Measurements from ENCODE around the gene ELF4. TPM values are rescaled to one million over a fixed set of nuclear protein-coding genes. Genes with fewer than 3 reads are reported as not detected.

ELF4 gene
- total RNA-seq, 1 experiment from 2014 or later = 19.2 TPM

DNA sequence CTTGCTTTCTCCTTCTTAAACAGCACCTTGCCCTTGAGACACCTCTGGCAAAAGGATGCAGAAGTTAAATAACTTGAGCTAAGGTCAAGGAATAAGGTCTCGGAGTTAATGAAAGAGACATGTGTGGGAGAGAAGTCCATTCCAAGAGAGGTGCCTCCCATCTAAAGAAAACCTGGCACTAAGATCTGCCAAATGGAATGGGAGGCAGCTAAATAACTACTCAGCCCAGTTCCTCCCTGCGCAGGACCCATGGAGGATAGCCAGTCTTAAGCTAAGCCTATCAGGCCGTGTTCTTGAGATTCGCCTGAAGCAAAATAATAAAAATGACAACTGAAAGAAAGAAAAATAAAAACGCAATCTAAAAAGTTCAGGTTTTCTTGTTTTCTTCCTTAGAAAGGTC is 20.7 kb upstream of the ELF4 start:
- TF ChIP-seq TCF7L2 (IDR thresholded peaks at IDR 0.05; ENCODE audit: borderline replicate concordance, extremely low read depth, insufficient read depth, insufficient read length) (no peak), JUND (IDR thresholded peaks at IDR 0.05) (no peak), ZFX (IDR thresholded peaks at IDR 0.05) (no peak), EGR1 (IDR thresholded peaks at IDR 0.05; ENCODE audit: low read depth) (no peak), POLR2A (IDR thresholded peaks at IDR 0.05; ENCODE audit: borderline replicate concordance, extremely low read depth, insufficient read depth, insufficient read length) (no peak), ELF1 (IDR thresholded peaks at IDR 0.05; ENCODE audit: borderline replicate concordance, low read depth) (no peak), EZH2 (IDR thresholded peaks at IDR 0.05) (no peak), SIN3A (IDR thresholded peaks at IDR 0.05; ENCODE audit: low read depth) (no peak), SP1 (IDR thresholded peaks at IDR 0.05; ENCODE audit: low read depth) (no peak), CEBPB (IDR thresholded peaks at IDR 0.05; ENCODE audit: low read depth) (no peak), EZH2phosphoT487 (IDR thresholded peaks at IDR 0.05; ENCODE audit: borderline replicate concordance) (no peak), ZNF274 (IDR thresholded peaks at IDR 0.05; ENCODE audit: low read depth, low read length) (no peak)
- TF ChIP-seq, protein P1, sequence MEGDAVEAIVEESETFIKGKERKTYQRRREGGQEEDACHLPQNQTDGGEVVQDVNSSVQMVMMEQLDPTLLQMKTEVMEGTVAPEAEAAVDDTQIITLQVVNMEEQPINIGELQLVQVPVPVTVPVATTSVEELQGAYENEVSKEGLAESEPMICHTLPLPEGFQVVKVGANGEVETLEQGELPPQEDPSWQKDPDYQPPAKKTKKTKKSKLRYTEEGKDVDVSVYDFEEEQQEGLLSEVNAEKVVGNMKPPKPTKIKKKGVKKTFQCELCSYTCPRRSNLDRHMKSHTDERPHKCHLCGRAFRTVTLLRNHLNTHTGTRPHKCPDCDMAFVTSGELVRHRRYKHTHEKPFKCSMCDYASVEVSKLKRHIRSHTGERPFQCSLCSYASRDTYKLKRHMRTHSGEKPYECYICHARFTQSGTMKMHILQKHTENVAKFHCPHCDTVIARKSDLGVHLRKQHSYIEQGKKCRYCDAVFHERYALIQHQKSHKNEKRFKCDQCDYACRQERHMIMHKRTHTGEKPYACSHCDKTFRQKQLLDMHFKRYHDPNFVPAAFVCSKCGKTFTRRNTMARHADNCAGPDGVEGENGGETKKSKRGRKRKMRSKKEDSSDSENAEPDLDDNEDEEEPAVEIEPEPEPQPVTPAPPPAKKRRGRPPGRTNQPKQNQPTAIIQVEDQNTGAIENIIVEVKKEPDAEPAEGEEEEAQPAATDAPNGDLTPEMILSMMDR (IDR thresholded peaks at IDR 0.05 in 2 of 3, conservative IDR thresholded peaks at IDR 0.05 in 1 of 3; ENCODE audit: borderline replicate concordance in 1 of 3, insufficient read depth in 1 of 3, low read depth in 2 of 3, low read length in 2 of 3) = no peak
- TF ChIP-seq, protein P2, sequence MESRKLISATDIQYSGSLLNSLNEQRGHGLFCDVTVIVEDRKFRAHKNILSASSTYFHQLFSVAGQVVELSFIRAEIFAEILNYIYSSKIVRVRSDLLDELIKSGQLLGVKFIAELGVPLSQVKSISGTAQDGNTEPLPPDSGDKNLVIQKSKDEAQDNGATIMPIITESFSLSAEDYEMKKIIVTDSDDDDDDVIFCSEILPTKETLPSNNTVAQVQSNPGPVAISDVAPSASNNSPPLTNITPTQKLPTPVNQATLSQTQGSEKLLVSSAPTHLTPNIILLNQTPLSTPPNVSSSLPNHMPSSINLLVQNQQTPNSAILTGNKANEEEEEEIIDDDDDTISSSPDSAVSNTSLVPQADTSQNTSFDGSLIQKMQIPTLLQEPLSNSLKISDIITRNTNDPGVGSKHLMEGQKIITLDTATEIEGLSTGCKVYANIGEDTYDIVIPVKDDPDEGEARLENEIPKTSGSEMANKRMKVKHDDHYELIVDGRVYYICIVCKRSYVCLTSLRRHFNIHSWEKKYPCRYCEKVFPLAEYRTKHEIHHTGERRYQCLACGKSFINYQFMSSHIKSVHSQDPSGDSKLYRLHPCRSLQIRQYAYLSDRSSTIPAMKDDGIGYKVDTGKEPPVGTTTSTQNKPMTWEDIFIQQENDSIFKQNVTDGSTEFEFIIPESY (IDR thresholded peaks at IDR 0.05; ENCODE audit: extremely low read depth, insufficient replicate concordance, low read length) = no peak
- TF ChIP-seq, protein P3, sequence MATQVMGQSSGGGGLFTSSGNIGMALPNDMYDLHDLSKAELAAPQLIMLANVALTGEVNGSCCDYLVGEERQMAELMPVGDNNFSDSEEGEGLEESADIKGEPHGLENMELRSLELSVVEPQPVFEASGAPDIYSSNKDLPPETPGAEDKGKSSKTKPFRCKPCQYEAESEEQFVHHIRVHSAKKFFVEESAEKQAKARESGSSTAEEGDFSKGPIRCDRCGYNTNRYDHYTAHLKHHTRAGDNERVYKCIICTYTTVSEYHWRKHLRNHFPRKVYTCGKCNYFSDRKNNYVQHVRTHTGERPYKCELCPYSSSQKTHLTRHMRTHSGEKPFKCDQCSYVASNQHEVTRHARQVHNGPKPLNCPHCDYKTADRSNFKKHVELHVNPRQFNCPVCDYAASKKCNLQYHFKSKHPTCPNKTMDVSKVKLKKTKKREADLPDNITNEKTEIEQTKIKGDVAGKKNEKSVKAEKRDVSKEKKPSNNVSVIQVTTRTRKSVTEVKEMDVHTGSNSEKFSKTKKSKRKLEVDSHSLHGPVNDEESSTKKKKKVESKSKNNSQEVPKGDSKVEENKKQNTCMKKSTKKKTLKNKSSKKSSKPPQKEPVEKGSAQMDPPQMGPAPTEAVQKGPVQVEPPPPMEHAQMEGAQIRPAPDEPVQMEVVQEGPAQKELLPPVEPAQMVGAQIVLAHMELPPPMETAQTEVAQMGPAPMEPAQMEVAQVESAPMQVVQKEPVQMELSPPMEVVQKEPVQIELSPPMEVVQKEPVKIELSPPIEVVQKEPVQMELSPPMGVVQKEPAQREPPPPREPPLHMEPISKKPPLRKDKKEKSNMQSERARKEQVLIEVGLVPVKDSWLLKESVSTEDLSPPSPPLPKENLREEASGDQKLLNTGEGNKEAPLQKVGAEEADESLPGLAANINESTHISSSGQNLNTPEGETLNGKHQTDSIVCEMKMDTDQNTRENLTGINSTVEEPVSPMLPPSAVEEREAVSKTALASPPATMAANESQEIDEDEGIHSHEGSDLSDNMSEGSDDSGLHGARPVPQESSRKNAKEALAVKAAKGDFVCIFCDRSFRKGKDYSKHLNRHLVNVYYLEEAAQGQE (IDR thresholded peaks at IDR 0.05; ENCODE audit: low read depth) = no peak
- TF ChIP-seq, protein P4, sequence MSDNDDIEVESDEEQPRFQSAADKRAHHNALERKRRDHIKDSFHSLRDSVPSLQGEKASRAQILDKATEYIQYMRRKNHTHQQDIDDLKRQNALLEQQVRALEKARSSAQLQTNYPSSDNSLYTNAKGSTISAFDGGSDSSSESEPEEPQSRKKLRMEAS (IDR thresholded peaks at IDR 0.05) = no peak
- DNase-seq (ENCODE audit: low read depth, low spot score) = no peak
- Histone ChIP-seq H3K4me3 (replicated peaks in 1 of 2; ENCODE audit: low read depth in 1 of 2, low read length in 2 of 2) (no peak overlapping the region), H3K36me3 (ENCODE audit: control insufficient read depth in 1 of 2, insufficient read depth in 2 of 2, low read length in 2 of 2) (no peaks in the 10 kb centered on the region; a peak in 2 of 4 replicates), H3K27ac (ENCODE audit: low read depth, low read length) (no peak overlapping the region), H3K9me3 (ENCODE audit: control insufficient read depth in 1 of 2, insufficient read depth in 1 of 2, low read depth in 1 of 2, low read length in 2 of 2) (no peaks in the 10 kb centered on the region), H2AFZ (ENCODE audit: low read depth, low read length, poor library complexity, severe bottlenecking) (no peak overlapping the region), H3K9me2 (ENCODE audit: insufficient read depth) (no peaks in the 10 kb centered on the region), H3K27me3 (ENCODE audit: insufficient read depth, low read length) (no peaks in the 10 kb centered on the region), H3K4me2 (ENCODE audit: low read length) (no peak overlapping the region), H3K79me2 (ENCODE audit: insufficient read depth, low read length) (no peaks in the 10 kb centered on the region), H3K9ac (ENCODE audit: low read length) (no peak overlapping the region), H4K20me1 (ENCODE audit: insufficient read depth) (no peaks in the 10 kb centered on the region), H3K4me1 (ENCODE audit: control insufficient read depth in 1 of 2, insufficient read depth in 2 of 2, low read length in 2 of 2) (no peaks in the 10 kb centered on the region)
- ChIA-PET CTCF (no interaction called here), POLR2A (no interaction called here), RAD21 (ENCODE audit: low non-redundant PET in 1 of 2, low total read pairs in 2 of 2, uncharacterized antibody in 2 of 2, unreplicated experiment in 2 of 2) (no interaction called here)
- no TSS peak for BruUV-seq (replicated peaks)
- no peak for ATAC-seq
- intact Hi-C loops (cut with micrococcal nuclease) = no loop called here
